Astrocyte (in vitro differentiated cells and primary cell): ENCODE data around the gene ATRIP.

ENCODE experiments used
- EZH2 ChIP-seq: IDR thresholded peaks from 2 replicates; pipeline ENCODE4 v1.6.1; 2012; ENCODE audit warnings: mild to moderate bottlenecking, low read length, inconsistent platforms; ENCODE audit not compliant: insufficient read depth
- TF ChIP-seq, protein P1 (sequence below): IDR thresholded peaks from 2 replicates; pipeline ENCODE4 v1.5.1; 2011; ENCODE audit warnings: low read depth, mild to moderate bottlenecking, inconsistent platforms, low read length, moderate library complexity; ENCODE audit not compliant: insufficient read depth

DNA sequence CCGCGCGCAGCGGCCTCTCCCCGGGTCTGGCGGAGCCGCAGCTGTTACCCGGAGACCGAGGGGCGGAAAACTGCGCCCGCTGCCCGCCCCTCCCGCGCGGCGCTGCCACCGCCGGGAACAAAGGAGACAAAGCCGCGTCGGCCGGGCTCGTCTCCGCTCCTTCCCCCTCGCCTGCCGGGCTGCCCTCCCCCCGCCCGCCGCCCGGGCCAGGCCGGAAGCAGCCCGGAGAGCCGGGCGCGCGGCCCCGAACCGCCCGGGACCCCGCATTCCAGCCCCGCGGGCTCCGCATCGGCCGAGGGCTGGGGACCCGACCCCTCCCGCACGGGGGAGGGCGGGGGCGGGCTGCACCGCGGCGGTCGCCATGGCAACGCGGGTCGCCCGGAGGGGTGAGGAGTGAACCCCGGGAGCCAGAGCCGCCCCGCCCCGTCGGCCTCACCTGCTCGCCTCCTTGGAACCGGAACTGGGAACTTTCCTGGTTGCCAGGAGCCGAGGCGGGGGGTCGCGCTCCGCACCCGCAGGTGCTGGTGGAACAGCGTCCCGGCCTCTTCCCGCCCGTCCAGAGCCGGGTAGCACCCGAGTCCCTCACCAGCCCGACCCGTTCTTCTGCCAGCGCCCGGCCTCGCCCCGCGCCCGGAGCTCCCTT, 17.1 kb upstream of the ATRIP start:
- TF ChIP-seq, protein P1, sequence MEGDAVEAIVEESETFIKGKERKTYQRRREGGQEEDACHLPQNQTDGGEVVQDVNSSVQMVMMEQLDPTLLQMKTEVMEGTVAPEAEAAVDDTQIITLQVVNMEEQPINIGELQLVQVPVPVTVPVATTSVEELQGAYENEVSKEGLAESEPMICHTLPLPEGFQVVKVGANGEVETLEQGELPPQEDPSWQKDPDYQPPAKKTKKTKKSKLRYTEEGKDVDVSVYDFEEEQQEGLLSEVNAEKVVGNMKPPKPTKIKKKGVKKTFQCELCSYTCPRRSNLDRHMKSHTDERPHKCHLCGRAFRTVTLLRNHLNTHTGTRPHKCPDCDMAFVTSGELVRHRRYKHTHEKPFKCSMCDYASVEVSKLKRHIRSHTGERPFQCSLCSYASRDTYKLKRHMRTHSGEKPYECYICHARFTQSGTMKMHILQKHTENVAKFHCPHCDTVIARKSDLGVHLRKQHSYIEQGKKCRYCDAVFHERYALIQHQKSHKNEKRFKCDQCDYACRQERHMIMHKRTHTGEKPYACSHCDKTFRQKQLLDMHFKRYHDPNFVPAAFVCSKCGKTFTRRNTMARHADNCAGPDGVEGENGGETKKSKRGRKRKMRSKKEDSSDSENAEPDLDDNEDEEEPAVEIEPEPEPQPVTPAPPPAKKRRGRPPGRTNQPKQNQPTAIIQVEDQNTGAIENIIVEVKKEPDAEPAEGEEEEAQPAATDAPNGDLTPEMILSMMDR, result no peak
- TF ChIP-seq EZH2, result no peak
